H1 (cell line): ENCODE results near the gene PRODH2. TPM values are rescaled to one million over a fixed set of nuclear protein-coding genes. Genes with fewer than 3 reads are reported as not detected.

Experiments used
- CTCF ChIA-PET: fragments of 300-600 bp; sonication (Branson Sonifier 250); formaldehyde crosslinking; loops from one replicate; lab custom pipeline; 2021; ENCODE audit not compliant: partially characterized antibody; lab: Charles Lee
- POLR2A ChIA-PET: fragments of 300-600 bp; sonication (Branson Sonifier 250); formaldehyde crosslinking; loops from one replicate; lab custom pipeline; 2021; ENCODE audit warnings: inconsistent platforms; ENCODE audit not compliant: partially characterized antibody; lab: Charles Lee
- DNase-seq, 2 experiments: peaks; one replicate each; pipeline versions ENCODE4 v3.0.0 to v3.0.0-alpha.2; 2010 to 2022; ENCODE audit warnings: low spot score in 2 of 2, low read depth in 1 of 2, mixed read lengths in 1 of 2
- FAIRE-seq: peaks from 2 replicates; lab custom pipeline; 2011; peaks lifted over from hg19 to GRCh38; lab: Jason Lieb, UNC
- H2AFZ ChIP-seq: 2 replicates; pipeline ENCODE4 v1.8.1; 2012; ENCODE audit warnings: low read length, inconsistent platforms
- H2AK5ac ChIP-seq: 2 replicates; pipeline ENCODE4 v1.6.1; 2013; ENCODE audit warnings: low read depth, low read length
- H2BK120ac ChIP-seq: replicated peaks from 2 replicates; pipeline ENCODE3; 2013; ENCODE audit warnings: low read depth, low read length, inconsistent platforms
- H2BK12ac ChIP-seq: 2 replicates; pipeline ENCODE4 v1.6.1; 2013; ENCODE audit warnings: low read depth, low read length
- H2BK15ac ChIP-seq: 2 replicates; pipeline ENCODE4 v1.6.1; 2013; ENCODE audit warnings: low read length
- H2BK20ac ChIP-seq: 2 replicates; pipeline ENCODE4 v1.6.1; 2013; ENCODE audit warnings: low read length
- H2BK5ac ChIP-seq: 2 replicates; pipeline ENCODE4 v1.6.1; 2013; ENCODE audit warnings: low read depth, low read length
- H3K14ac ChIP-seq: 2 replicates; pipeline ENCODE4 v1.6.1; 2013; ENCODE audit warnings: inconsistent platforms; ENCODE audit not compliant: insufficient read length
- H3K18ac ChIP-seq: 2 replicates; pipeline ENCODE4 v1.6.1; 2013; ENCODE audit warnings: low read length; ENCODE audit errors: extremely low read depth
- H3K23ac ChIP-seq: 2 replicates; pipeline ENCODE4 v1.6.1; 2013; ENCODE audit warnings: inconsistent platforms; ENCODE audit not compliant: insufficient read length
- H3K23me2 ChIP-seq: 2 replicates; pipeline ENCODE4 v1.6.1; 2013; ENCODE audit warnings: low read depth, low read length
- H3K27ac ChIP-seq: 2 replicates; pipeline ENCODE4 v1.6.1; 2011; ENCODE audit warnings: low read depth, low read length, inconsistent platforms
- H3K27me3 ChIP-seq, 4 experiments: replicated peaks in 1 of 4; 1 replicate in 1 of 4; 2 replicates in 3 of 4; pipeline versions ENCODE4 v1.6.1 to v1.8.1; 2011 to 2013; ENCODE audit warnings: low read length in 3 of 4, mild to moderate bottlenecking in 3 of 4, inconsistent platforms in 2 of 4, mixed read lengths in 2 of 4, moderate library complexity in 1 of 4; ENCODE audit not compliant: control insufficient read depth in 3 of 4, insufficient read depth in 3 of 4; ENCODE audit errors: extremely low read depth in 1 of 4
- H3K36me3 ChIP-seq, 4 experiments: 2 replicates each; pipeline versions ENCODE4 v1.6.1 to v1.8.1; 2011 to 2013; ENCODE audit warnings: mild to moderate bottlenecking in 4 of 4, low read length in 3 of 4, moderate library complexity in 2 of 4, control low read depth in 1 of 4, inconsistent platforms in 1 of 4; ENCODE audit not compliant: insufficient read depth in 4 of 4, control insufficient read depth in 2 of 4
- H3K4ac ChIP-seq: replicated peaks from 2 replicates; pipeline ENCODE3; 2013; ENCODE audit warnings: low read length, low read depth, mixed read lengths, inconsistent platforms; ENCODE audit not compliant: insufficient read length
- H3K4me1 ChIP-seq, 4 experiments: replicated peaks in 1 of 4; 1 replicate in 1 of 4; 2 replicates in 3 of 4; pipeline versions ENCODE4 v1.6.1 to v1.8.1; 2011 to 2013; ENCODE audit warnings: low read length in 3 of 4, inconsistent platforms in 2 of 4, mixed read lengths in 1 of 4; ENCODE audit not compliant: insufficient read depth in 4 of 4, control insufficient read depth in 3 of 4
- H3K4me2 ChIP-seq, 2 experiments: 2 replicates each; pipeline versions ENCODE4 v1.6.1 to v1.8.1; 2011 to 2013; ENCODE audit warnings: low read depth in 2 of 2, low read length in 2 of 2, control low read depth in 1 of 2, inconsistent platforms in 1 of 2, mild to moderate bottlenecking in 1 of 2; ENCODE audit not compliant: insufficient read depth in 1 of 2
- H3K4me3 ChIP-seq, 4 experiments: fragments of 200-600, 300-600 bp in 1 of 4; sonication (generic), shearing (Covaris generic), sonication (Bioruptor Twin) in 1 of 4; 2 replicates each; pipeline versions ENCODE4 v1.5.1 to v1.8.1; 2011 to 2016; ENCODE audit warnings: low read length in 4 of 4, low read depth in 3 of 4, control low read depth in 2 of 4, inconsistent platforms in 2 of 4, mild to moderate bottlenecking in 2 of 4, mixed read lengths in 1 of 4, moderate library complexity in 1 of 4; ENCODE audit not compliant: insufficient read depth in 2 of 4; ENCODE audit errors: extremely low read depth in 1 of 4
- H3K56ac ChIP-seq: replicated peaks from 2 replicates; pipeline ENCODE3; 2013; ENCODE audit warnings: low read depth, mild to moderate bottlenecking, mixed read lengths, low read length, inconsistent platforms; ENCODE audit not compliant: insufficient read length
- H3K79me1 ChIP-seq: 2 replicates; pipeline ENCODE4 v1.6.1; 2013; ENCODE audit warnings: low read depth, low read length, control low read depth
- H3K79me2 ChIP-seq, 2 experiments: 2 replicates each; pipeline versions ENCODE4 v1.6.1 to v1.8.1; 2012 to 2013; ENCODE audit warnings: low read length in 2 of 2, mild to moderate bottlenecking in 2 of 2, inconsistent platforms in 1 of 2; ENCODE audit not compliant: insufficient read depth in 2 of 2, control insufficient read depth in 1 of 2
- H3K9ac ChIP-seq, 4 experiments: replicated peaks in 1 of 4; 1 replicate in 1 of 4; 2 replicates in 3 of 4; pipeline versions ENCODE4 v1.6.1 to v1.8.1; 2011 to 2013; ENCODE audit warnings: low read depth in 3 of 4, low read length in 3 of 4, control low read depth in 2 of 4, mild to moderate bottlenecking in 2 of 4, moderate library complexity in 2 of 4, inconsistent platforms in 1 of 4; ENCODE audit errors: extremely low read depth in 1 of 4
- H3K9me3 ChIP-seq, 2 experiments: 2 replicates each; pipeline versions ENCODE4 v1.6.1 to v1.8.1; 2012 to 2013; ENCODE audit warnings: mild to moderate bottlenecking in 2 of 2, moderate library complexity in 2 of 2, control low read depth in 1 of 2, inconsistent platforms in 1 of 2, low read depth in 1 of 2, low read length in 1 of 2, mixed read lengths in 1 of 2; ENCODE audit not compliant: insufficient read depth in 2 of 2
- H4K20me1 ChIP-seq, 2 experiments: replicated peaks in 1 of 2; 2 replicates each; pipeline versions ENCODE3 to v1.8.1; 2011 to 2013; ENCODE audit warnings: inconsistent platforms in 2 of 2, low read length in 2 of 2, mild to moderate bottlenecking in 1 of 2; ENCODE audit not compliant: insufficient read depth in 2 of 2, control insufficient read depth in 1 of 2
- H4K5ac ChIP-seq: 2 replicates; pipeline ENCODE4 v1.6.1; 2013; ENCODE audit warnings: low read length, low read depth, mixed read lengths, inconsistent platforms; ENCODE audit not compliant: insufficient read length
- H4K8ac ChIP-seq: 2 replicates; pipeline ENCODE4 v1.8.0; 2013; ENCODE audit warnings: mild to moderate bottlenecking, moderate library complexity, low read length, inconsistent platforms; ENCODE audit not compliant: insufficient read depth; ENCODE audit errors: extremely low read depth
- H4K91ac ChIP-seq: replicated peaks from 2 replicates; pipeline ENCODE3; 2013; ENCODE audit warnings: low read length, mixed read lengths, inconsistent platforms; ENCODE audit not compliant: insufficient read length
- ATF3 ChIP-seq: IDR thresholded peaks from 2 replicates; pipeline ENCODE4 v1.6.1; 2011; ENCODE audit warnings: low read depth, mild to moderate bottlenecking, low read length; ENCODE audit not compliant: insufficient read depth
- EGR1 ChIP-seq: IDR thresholded peaks from 2 replicates; pipeline ENCODE4 v1.6.1; 2011; ENCODE audit warnings: low read depth, low read length, borderline replicate concordance
- GTF2F1 ChIP-seq: IDR thresholded peaks from 2 replicates; pipeline ENCODE4 v1.6.1; 2012; ENCODE audit warnings: low read depth, low read length, improper control_type of control experiment, borderline replicate concordance
- MAFK ChIP-seq: IDR thresholded peaks from 2 replicates; pipeline ENCODE4 v1.6.1; 2012; ENCODE audit warnings: low read depth, mild to moderate bottlenecking, improper control_type of control experiment, low read length
- SAP30 ChIP-seq: fragments of 300-600 bp; sonication (generic); IDR thresholded peaks from 2 replicates; pipeline ENCODE4 v1.7.1; 2012; ENCODE audit warnings: low read length, moderate library complexity, mild to moderate bottlenecking, inconsistent platforms; ENCODE audit not compliant: insufficient read depth, insufficient replicate concordance
- WGBS, 2 experiments: shearing (Covaris generic) in 1 of 2; methylation state at CpG; one replicate each; pipeline versions ENCODE4 v1.1.6 to v1.1.7; 2013 to 2015; ENCODE audit warnings: low lambda C conversion rate in 2 of 2, mixed read lengths in 2 of 2, inconsistent platforms in 1 of 2, low coverage in 1 of 2, missing lambda C conversion rate in 1 of 2; ENCODE audit not compliant: insufficient replicate concordance in 2 of 2, insufficient coverage in 1 of 2, insufficient read length in 1 of 2; ENCODE audit errors: extremely low coverage in 1 of 2, missing lambda C conversion rate in 1 of 2; 5-methylcytosine and 5-hydroxymethylcytosine counted together
- polyA plus RNA-seq, 7 experiments: library from polyadenylated mRNA; depleted of rRNA in 3 of 7; stranded (reverse) in 5 of 7; unstranded in 2 of 7; fragments of >200 nt in 5 of 7; fragments of 200-250 nt in 2 of 7; gene quantifications; 1 replicate in 5 of 7; 2 replicates in 1 of 7; 4 replicates in 1 of 7; pipeline versions ENCODE4 v1.2.1 to v1.2.3, GENCODE V29; 2011 to 2013; ENCODE audit warnings: missing spikeins in 2 of 7, mixed read lengths in 2 of 7
- total RNA-seq: library from RNA; stranded (reverse); fragmentation: NEBNext Ultra II Directional; extraction: Animal tissue kit (Norgen Biotek cat#: 25700); gene quantifications from 2 replicates; pipeline ENCODE4 v1.2.1, GENCODE V29; 2021
- TF ChIP-seq, protein P1 (sequence below), 3 experiments: IDR thresholded peaks; 1 replicate in 2 of 3; 2 replicates in 1 of 3; pipeline versions ENCODE4 v1.5.1 to v1.6.1; 2011; ENCODE audit warnings: low read length in 3 of 3, mild to moderate bottlenecking in 3 of 3, inconsistent platforms in 2 of 3, low read depth in 1 of 3, moderate library complexity in 1 of 3; ENCODE audit not compliant: insufficient read depth in 1 of 3; ENCODE audit errors: control extremely low read depth in 1 of 3

Gene PRODH2
- total and polyA plus RNA-seq, 2 of the 8 experiments (the other 6 are each of a cell fraction or from before 2014, with no cell fraction given) = not detected

- Histone ChIP-seq H3K79me2 (peaks cover 0 to 6% of the 10 kb centered on the region in 2 experiments; a peak in 2 of 4 replicates), H4K5ac (peak within 1 kb of the TSS; percentile 74), H2BK12ac (0 out of 2 replicates have a peak within 1 kb of the TSS, but pooled peaks have one; percentile 92), H2BK120ac (peak within 1 kb of the TSS; percentile 36), H4K8ac (peak within 1 kb of the TSS; percentile 93), H3K4me2 (peak within 1 kb of the TSS; percentile 95 to 98), H3K4ac (peak within 1 kb of the TSS; percentile 76), H2AFZ (peak within 1 kb of the TSS; percentile 83; the same call in 1 of the 2 replicates), H4K91ac (peak within 1 kb of the TSS; percentile 99), H2BK20ac (no peak within 1 kb of the TSS), H3K14ac (peak within 1 kb of the TSS; percentile 4), H2AK5ac (no peak within 1 kb of the TSS; the same call in 1 of the 2 replicates), H3K79me1 (peaks cover 4% of the 10 kb centered on the region), H3K23ac (no peak within 1 kb of the TSS), H2BK5ac (peak within 1 kb of the TSS; percentile 99), H3K4me3 (peak within 1 kb of the TSS; percentile 95 to 100 (median 98)), H2BK15ac (0 out of 2 replicates have a peak within 1 kb of the TSS, but pooled peaks have one; percentile 81), H3K23me2 (peaks cover 16% of the 10 kb centered on the region; the same call in 1 of the 2 replicates), H3K9me3 (no peaks in the 10 kb centered on the region), H3K36me3 (peaks cover 0 to 13% (median 4%) of the 10 kb centered on the region in 4 experiments; a peak in 5 of 8 replicates), H3K9ac (peak within 1 kb of the TSS; percentile 61 to 90 (median 77)), H3K27ac (peak within 1 kb of the TSS; percentile 77; the same call in 1 of the 2 replicates), H4K20me1 (peaks cover 0 to 6% of the 10 kb centered on the region in 2 experiments), H3K27me3 (peaks cover 0 to 17% (median 11%) of the 10 kb centered on the region in 4 experiments; a peak in 5 of 7 replicates), H3K4me1 (peaks cover 0 to 18% (median 11%) of the 10 kb centered on the region in 4 experiments; a peak in 5 of 7 replicates), H3K56ac (peak within 1 kb of the TSS; percentile 90), H3K18ac (peak within 1 kb of the TSS; percentile 99)
- POLR2A ChIA-PET = interaction anchor here (0.8 to 2.6 kb wide), 8 partner anchors 7 to 27 kb away, joined by 3 to 23 read pairs (median 8); partner anchors contain the start of genes LIN37, PSENEN and U2AF1L4
- CTCF ChIA-PET = interaction anchor here (0.6 to 2.0 kb wide), 4 partner anchors 9 to 19 kb away, joined by 3 to 9 read pairs (median 3); partner anchors contain the start of gene LIN37
- DNase-seq (peak; percentile 97 to 98), FAIRE-seq (peak; percentile 92)
- 1% methylated on average over 50 of the region's 53 CpGs; no CpG with 5 or more reads in 1 of the 2 experiments for WGBS, 2 experiments
- TF ChIP-seq SAP30 (peak; percentile 80), GTF2F1 (no peak), EGR1 (peak; percentile 76), ATF3 (no peak), MAFK (no peak)
- TF ChIP-seq, protein P1, sequence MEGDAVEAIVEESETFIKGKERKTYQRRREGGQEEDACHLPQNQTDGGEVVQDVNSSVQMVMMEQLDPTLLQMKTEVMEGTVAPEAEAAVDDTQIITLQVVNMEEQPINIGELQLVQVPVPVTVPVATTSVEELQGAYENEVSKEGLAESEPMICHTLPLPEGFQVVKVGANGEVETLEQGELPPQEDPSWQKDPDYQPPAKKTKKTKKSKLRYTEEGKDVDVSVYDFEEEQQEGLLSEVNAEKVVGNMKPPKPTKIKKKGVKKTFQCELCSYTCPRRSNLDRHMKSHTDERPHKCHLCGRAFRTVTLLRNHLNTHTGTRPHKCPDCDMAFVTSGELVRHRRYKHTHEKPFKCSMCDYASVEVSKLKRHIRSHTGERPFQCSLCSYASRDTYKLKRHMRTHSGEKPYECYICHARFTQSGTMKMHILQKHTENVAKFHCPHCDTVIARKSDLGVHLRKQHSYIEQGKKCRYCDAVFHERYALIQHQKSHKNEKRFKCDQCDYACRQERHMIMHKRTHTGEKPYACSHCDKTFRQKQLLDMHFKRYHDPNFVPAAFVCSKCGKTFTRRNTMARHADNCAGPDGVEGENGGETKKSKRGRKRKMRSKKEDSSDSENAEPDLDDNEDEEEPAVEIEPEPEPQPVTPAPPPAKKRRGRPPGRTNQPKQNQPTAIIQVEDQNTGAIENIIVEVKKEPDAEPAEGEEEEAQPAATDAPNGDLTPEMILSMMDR (IDR thresholded peaks at IDR 0.05; ENCODE audit: control extremely low read depth in 1 of 3, insufficient read depth in 1 of 3, low read depth in 1 of 3, low read length in 3 of 3) = no peak
Measured at GRCh38 chr19:35757749-35758608, 54.7 kb downstream of the PRODH2 start, which contains the start of gene PROSER3. PROSER3 (plus strand) TSS chr19:35758176; CDS start chr19:35758216, 40 bp downstream.
